Gastroesophageal sphincter (tissue), 3 donors: ENCODE measurements around the gene RNF11.

Source experiments
- CTCF ChIP-seq, 4 experiments: fragments of 200-600 bp in 2 of 4; fragments of 450-650 bp in 2 of 4; sonication (generic) in 1 of 4; IDR thresholded peaks; one replicate each; pipeline ENCODE4 v1.5.1; 2017 to 2019; ENCODE audit warnings: antibody characterized with exemption in 4 of 4, mild to moderate bottlenecking in 2 of 4, moderate library complexity in 2 of 4
- EP300 ChIP-seq: sonication (generic); formaldehyde crosslinking; IDR thresholded peaks from one replicate; pipeline ENCODE4 v1.6.1; 2017; ENCODE audit warnings: antibody characterized with exemption, mild to moderate bottlenecking
- POLR2A ChIP-seq, 2 donors: fragments of 450-650 bp; IDR thresholded peaks; one replicate each; pipeline ENCODE4 v1.6.1; 2017; ENCODE audit warnings: antibody characterized with exemption in 2 of 2, mild to moderate bottlenecking in 2 of 2, moderate library complexity in 1 of 2

- TF ChIP-seq CTCF (IDR thresholded peaks at IDR 0.05) = no peak
- no peak for TF ChIP-seq POLR2A (IDR thresholded peaks at IDR 0.05)
- TF ChIP-seq EP300 = no peak
Observed at GRCh38 chr1:51190961-51191360, 45.1 kb upstream of the RNF11 start.
